DMS153 (cell line): ENCODE results near the gene ALG14.
A peak's percentile ranks its signal among the peaks of the same experiment; 100 is the strongest.
"Not testable (repeated sequence)": the region's sequence is repeated elsewhere in the genome, so short reads cannot be mapped to it uniquely, and the experiment has no call there.

ENCODE experiments used
- DNase-seq: peaks from one replicate; lab custom pipeline; 2025; lab: John Stamatoyannopoulos, UW

The ALG14 gene

GRCh38 chr1:94953746-94954145 is 119.0 kb downstream of the ALG14 start:
- no peak for DNase-seq

- DNase-seq: no peak
Observed at GRCh38 chr1:94953107-94953506, 119.6 kb downstream of the ALG14 start.

- no peak for DNase-seq
Observed at GRCh38 chr1:94952539-94952938, 120.2 kb downstream of the ALG14 start.

- no peak for DNase-seq
Observed at GRCh38 chr1:94951509-94952208, 121.1 kb downstream of the ALG14 start.

- no peak for DNase-seq
Observed at GRCh38 chr1:94951046-94951445, 121.7 kb downstream of the ALG14 start.

GRCh38 chr1:94949681-94950661 is 122.8 kb downstream of the ALG14 start:
- DNase-seq: peak; percentile 98

- DNase-seq: no peak
Observed at GRCh38 chr1:94947437-94947836, 125.3 kb downstream of the ALG14 start.

- DNase-seq: no peak
Observed at GRCh38 chr1:94946886-94947285, 125.9 kb downstream of the ALG14 start.

- no peak for DNase-seq
Observed at GRCh38 chr1:94942171-94943128, 130.3 kb downstream of the ALG14 start.

- not testable (repeated sequence) for DNase-seq
Observed at GRCh38 chr1:94941480-94941879, 131.3 kb downstream of the ALG14 start.

GRCh38 chr1:94940738-94941137 is 132.0 kb downstream of the ALG14 start:
- DNase-seq: no peak

GRCh38 chr1:94937820-94938219 is 134.9 kb downstream of the ALG14 start:
- no peak for DNase-seq

GRCh38 chr1:94936861-94937620 is 135.7 kb downstream of the ALG14 start:
- DNase-seq: no peak

- DNase-seq: no peak
Observed at GRCh38 chr1:94935476-94935875, 137.3 kb downstream of the ALG14 start.

GRCh38 chr1:94935034-94935433 is 137.7 kb downstream of the ALG14 start:
- DNase-seq: no peak

GRCh38 chr1:94934551-94934950 is 138.2 kb downstream of the ALG14 start:
- no peak for DNase-seq

GRCh38 chr1:94931254-94931841 is 141.4 kb downstream of the ALG14 start:
- no peak for DNase-seq

- DNase-seq: no peak
Observed at GRCh38 chr1:94929351-94930217, 143.2 kb downstream of the ALG14 start.

GRCh38 chr1:94928293-94928939 is 144.3 kb downstream of the ALG14 start:
- no peak for DNase-seq
